WTC11 (cell line): ENCODE results near the gene ERICH6B. TPM values are rescaled to one million over a fixed set of nuclear protein-coding genes. Genes with fewer than 3 reads are reported as not detected.

Experiments used
- ATAC-seq: fragments of 200-7000 bp; cut with Tn5 transposase; 2 replicates; pipeline ENCODE4 v1.10.0; 2021; ENCODE audit warnings: mild to moderate bottlenecking, moderate library complexity
- CTCF ChIA-PET: fragments of 300-600 bp; sonication (Branson Sonifier 250); formaldehyde crosslinking; loops from one replicate; lab custom pipeline; 2021; ENCODE audit warnings: antibody characterized with exemption; lab: Charles Lee
- POLR2A ChIA-PET: fragments of 350-600 bp; sonication (Branson Sonifier 250); formaldehyde crosslinking; loops from one replicate; lab custom pipeline; 2021; ENCODE audit warnings: antibody characterized with exemption; lab: Charles Lee
- DNase-seq: peaks from one replicate; pipeline ENCODE4 v3.0.0; 2021; ENCODE audit warnings: low spot score
- H3K27ac Mint-ChIP-seq: 2 replicates; pipeline ENCODE4 v1.8.0; 2021; ENCODE audit warnings: mixed read lengths
- H3K27me3 Mint-ChIP-seq: 2 replicates; pipeline ENCODE4 v1.8.0; 2021; ENCODE audit warnings: low read depth, mild to moderate bottlenecking, moderate library complexity, mixed read lengths
- H3K36me3 Mint-ChIP-seq: 2 replicates; pipeline ENCODE4 v1.8.0; 2021; ENCODE audit warnings: mixed read lengths
- H3K4me1 Mint-ChIP-seq: 2 replicates; pipeline ENCODE4 v1.8.0; 2022; ENCODE audit warnings: mixed read lengths
- H3K4me3 Mint-ChIP-seq: 2 replicates; pipeline ENCODE4 v1.8.0; 2021; ENCODE audit warnings: mild to moderate bottlenecking, moderate library complexity, mixed read lengths
- H3K9me3 Mint-ChIP-seq: 2 replicates; pipeline ENCODE4 v1.8.0; 2021; ENCODE audit warnings: mixed read lengths
- CREM ChIP-seq: sonication (generic); formaldehyde crosslinking; IDR thresholded peaks from 2 replicates; pipeline ENCODE4 v1.8.1; 2022; ENCODE audit warnings: mild to moderate bottlenecking, missing genetic modification reagents, moderate library complexity
- FOXK1 ChIP-seq: sonication (generic); formaldehyde crosslinking; IDR thresholded peaks from 2 replicates; pipeline ENCODE4 v1.8.0; 2022; ENCODE audit warnings: mild to moderate bottlenecking, moderate library complexity, missing genetic modification reagents
- FOXP1 ChIP-seq: sonication (generic); formaldehyde crosslinking; IDR thresholded peaks from 2 replicates; pipeline ENCODE4 v1.8.0; 2022; ENCODE audit warnings: missing genetic modification reagents, mild to moderate bottlenecking, moderate library complexity, borderline replicate concordance
- KAT7 ChIP-seq: sonication (generic); formaldehyde crosslinking; IDR thresholded peaks from 2 replicates; pipeline ENCODE4 v1.8.1; 2023; ENCODE audit warnings: missing genetic modification reagents, mild to moderate bottlenecking, borderline replicate concordance
- MYBL2 ChIP-seq: sonication (generic); formaldehyde crosslinking; IDR thresholded peaks from 2 replicates; pipeline ENCODE4 v1.8.1; 2023; ENCODE audit warnings: mild to moderate bottlenecking, moderate library complexity, missing genetic modification reagents
- NFATC4 ChIP-seq: fragments of 250-450 bp; sonication (Bioruptor Pico); IDR thresholded peaks from 2 replicates; pipeline ENCODE4 v1.9.0; 2021; ENCODE audit warnings: mild to moderate bottlenecking
- NR1H2 ChIP-seq: sonication (generic); formaldehyde crosslinking; IDR thresholded peaks from 2 replicates; pipeline ENCODE4 v1.9.0; 2021; ENCODE audit warnings: mild to moderate bottlenecking, moderate library complexity, missing genetic modification reagents
- NR2C2 ChIP-seq: sonication (generic); formaldehyde crosslinking; IDR thresholded peaks from 2 replicates; pipeline ENCODE4 v1.8.0; 2022; ENCODE audit warnings: mild to moderate bottlenecking, missing genetic modification reagents
- NR3C1 ChIP-seq: sonication (generic); formaldehyde crosslinking; conservative IDR thresholded peaks from 2 replicates; pipeline ENCODE4 v1.8.1; 2023; ENCODE audit warnings: low read depth, mild to moderate bottlenecking, missing genetic modification reagents
- TCF7 ChIP-seq: sonication (generic); formaldehyde crosslinking; IDR thresholded peaks from 2 replicates; pipeline ENCODE4 v1.8.0; 2022; ENCODE audit warnings: mild to moderate bottlenecking, low read depth, missing genetic modification reagents, moderate library complexity
- ZBTB21 ChIP-seq: sonication (generic); formaldehyde crosslinking; IDR thresholded peaks from 2 replicates; pipeline ENCODE4 v1.8.1; 2023; ENCODE audit warnings: mild to moderate bottlenecking, missing genetic modification reagents, borderline replicate concordance
- ZNF121 ChIP-seq: sonication (generic); formaldehyde crosslinking; IDR thresholded peaks from 2 replicates; pipeline ENCODE4 v1.8.0; 2023; ENCODE audit warnings: missing genetic modification reagents
- ZNF263 ChIP-seq: sonication (generic); formaldehyde crosslinking; IDR thresholded peaks from 2 replicates; pipeline ENCODE4 v1.8.1; 2022; ENCODE audit warnings: low read depth, mild to moderate bottlenecking, moderate library complexity, missing genetic modification reagents
- total RNA-seq: library from RNA; stranded (reverse); gene quantifications from 3 replicates; pipeline ENCODE4 v1.2.3, GENCODE V29; 2021
- TF ChIP-seq, protein P1 (sequence below): fragments of 200-600 bp; IDR thresholded peaks from 2 replicates; pipeline ENCODE4 v1.8.0; 2022; ENCODE audit warnings: antibody characterized with exemption
- TF ChIP-seq, protein P2 (sequence below): sonication (generic); formaldehyde crosslinking; IDR thresholded peaks from 2 replicates; pipeline ENCODE4 v1.8.0; 2022; ENCODE audit warnings: mild to moderate bottlenecking, missing genetic modification reagents
- TF ChIP-seq, protein P3 (sequence below): sonication (generic); formaldehyde crosslinking; IDR thresholded peaks from 2 replicates; pipeline ENCODE4 v1.8.1; 2023; ENCODE audit warnings: mild to moderate bottlenecking, missing genetic modification reagents, moderate library complexity
- TF ChIP-seq, protein P4 (sequence below): sonication (generic); formaldehyde crosslinking; conservative IDR thresholded peaks from 2 replicates; pipeline ENCODE4 v1.8.1; 2022; ENCODE audit warnings: mild to moderate bottlenecking, missing genetic modification reagents
- TF ChIP-seq, protein P5 (sequence below): fragments of 250-450 bp; sonication (Bioruptor Pico); IDR thresholded peaks from 2 replicates; pipeline ENCODE4 v1.9.0; 2021; ENCODE audit warnings: mild to moderate bottlenecking
- TF ChIP-seq, protein P6 (sequence below): fragments of 250-450 bp; sonication (Bioruptor Pico); IDR thresholded peaks from 2 replicates; pipeline ENCODE4 v1.9.0; 2021; ENCODE audit warnings: moderate library complexity, mild to moderate bottlenecking, inconsistent platforms, borderline replicate concordance
- TF ChIP-seq, protein P7 (sequence below): fragments of 250-450 bp; sonication (Bioruptor Pico); IDR thresholded peaks from 2 replicates; pipeline ENCODE4 v1.9.0; 2021; ENCODE audit warnings: mild to moderate bottlenecking

Gene ERICH6B
- total RNA-seq, 1 experiment from 2014 or later = not detected

DNA sequence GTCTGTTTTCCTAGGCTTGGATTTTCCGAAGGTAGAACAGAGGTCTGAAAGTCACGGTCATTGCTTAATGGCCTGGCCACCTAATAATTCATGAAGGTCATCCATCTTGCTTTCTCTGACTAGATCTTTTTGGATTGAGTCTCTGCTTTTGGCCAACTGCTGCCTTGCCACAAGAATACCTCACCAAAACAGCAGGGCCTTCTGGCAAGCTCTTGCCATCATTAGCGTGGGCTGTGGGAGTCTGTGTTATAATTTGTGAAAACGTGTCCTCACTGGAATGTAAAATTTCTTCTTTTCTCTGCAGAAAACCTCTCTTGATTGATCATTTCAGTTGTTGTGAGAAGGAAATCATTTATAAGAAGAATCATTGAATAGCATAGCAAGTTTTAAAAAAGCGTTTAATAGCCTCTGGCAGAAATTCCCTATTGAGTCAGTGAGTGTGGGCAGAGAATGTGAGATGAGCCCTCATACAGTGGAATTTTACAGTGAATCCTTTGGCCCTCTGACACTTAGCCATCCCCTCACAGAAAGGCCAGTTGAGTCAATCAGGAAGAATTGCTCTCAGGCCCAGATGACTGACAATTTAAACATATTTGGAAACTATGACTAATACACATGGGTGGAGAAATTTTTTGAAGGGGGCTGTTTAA is 43.2 kb upstream of the ERICH6B start:
- ChIA-PET POLR2A (no interaction called here), CTCF (no interaction called here)
- Mint-ChIP-seq H3K27me3 (peaks cover 4% of the 10 kb centered on the region), H3K36me3 (peaks cover 2% of the 10 kb centered on the region; the same call in 1 of the 2 replicates), H3K9me3 (peaks cover 19% of the 10 kb centered on the region), H3K4me1 (0 out of 2 replicates have a peak, but pooled peaks cover 3% of the 10 kb centered on the region), H3K4me3 (no peak overlapping the region), H3K27ac (no peak overlapping the region)
- no peak for DNase-seq
- TF ChIP-seq NFATC4 (CRISPR knock-in tag) = no peak
- no peak for ATAC-seq

DNA sequence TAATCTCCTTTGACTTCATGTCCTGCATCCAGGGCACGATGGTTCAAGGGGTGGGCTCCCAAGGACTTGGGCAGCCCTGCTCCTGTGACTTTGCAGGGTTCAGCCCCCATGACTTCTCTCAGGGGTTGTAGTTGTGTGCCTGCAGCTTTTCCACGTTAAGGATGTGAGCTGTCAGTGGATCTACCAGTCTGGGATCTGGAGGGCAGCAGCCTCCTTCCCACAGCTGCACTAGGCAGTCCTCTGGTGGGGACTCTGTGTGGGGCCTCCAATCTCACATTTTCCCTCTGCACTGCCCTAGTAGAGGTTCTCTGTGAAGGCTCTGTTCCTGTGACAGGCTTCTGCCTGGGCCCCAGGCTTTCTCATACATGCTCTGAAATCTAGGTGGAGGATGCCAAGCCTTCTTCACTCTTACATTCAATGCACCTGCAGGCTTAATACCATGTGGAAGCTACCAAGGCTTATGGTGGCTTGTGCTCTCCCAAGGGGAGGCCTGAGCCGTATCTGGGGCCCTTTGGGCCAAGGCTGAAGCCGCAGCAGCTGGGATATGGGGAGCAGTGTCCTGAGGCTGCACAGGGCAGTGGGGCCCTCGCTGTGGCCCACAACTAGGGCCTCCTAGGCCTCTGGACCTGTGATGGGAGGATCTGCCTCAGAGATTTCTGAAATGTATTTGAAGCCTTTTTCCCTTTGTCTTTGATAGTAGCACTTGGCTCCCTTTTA is 39.3 kb upstream of the ERICH6B start:
- Mint-ChIP-seq H3K36me3 (no peaks in the 10 kb centered on the region), H3K9me3 (peaks cover 23% of the 10 kb centered on the region), H3K27me3 (no peaks in the 10 kb centered on the region), H3K27ac (no peak overlapping the region), H3K4me1 (no peaks in the 10 kb centered on the region), H3K4me3 (no peak overlapping the region)
- no peak for TF ChIP-seq NR2C2 (CRISPR knock-in tag)
- no peak for TF ChIP-seq KAT7
- no peak for TF ChIP-seq ZNF263 (CRISPR knock-in tag)
- no peak for TF ChIP-seq MYBL2 (CRISPR knock-in tag)
- TF ChIP-seq, protein P1, sequence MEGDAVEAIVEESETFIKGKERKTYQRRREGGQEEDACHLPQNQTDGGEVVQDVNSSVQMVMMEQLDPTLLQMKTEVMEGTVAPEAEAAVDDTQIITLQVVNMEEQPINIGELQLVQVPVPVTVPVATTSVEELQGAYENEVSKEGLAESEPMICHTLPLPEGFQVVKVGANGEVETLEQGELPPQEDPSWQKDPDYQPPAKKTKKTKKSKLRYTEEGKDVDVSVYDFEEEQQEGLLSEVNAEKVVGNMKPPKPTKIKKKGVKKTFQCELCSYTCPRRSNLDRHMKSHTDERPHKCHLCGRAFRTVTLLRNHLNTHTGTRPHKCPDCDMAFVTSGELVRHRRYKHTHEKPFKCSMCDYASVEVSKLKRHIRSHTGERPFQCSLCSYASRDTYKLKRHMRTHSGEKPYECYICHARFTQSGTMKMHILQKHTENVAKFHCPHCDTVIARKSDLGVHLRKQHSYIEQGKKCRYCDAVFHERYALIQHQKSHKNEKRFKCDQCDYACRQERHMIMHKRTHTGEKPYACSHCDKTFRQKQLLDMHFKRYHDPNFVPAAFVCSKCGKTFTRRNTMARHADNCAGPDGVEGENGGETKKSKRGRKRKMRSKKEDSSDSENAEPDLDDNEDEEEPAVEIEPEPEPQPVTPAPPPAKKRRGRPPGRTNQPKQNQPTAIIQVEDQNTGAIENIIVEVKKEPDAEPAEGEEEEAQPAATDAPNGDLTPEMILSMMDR = no peak
- TF ChIP-seq ZBTB21 = no peak
- TF ChIP-seq, protein P2, sequence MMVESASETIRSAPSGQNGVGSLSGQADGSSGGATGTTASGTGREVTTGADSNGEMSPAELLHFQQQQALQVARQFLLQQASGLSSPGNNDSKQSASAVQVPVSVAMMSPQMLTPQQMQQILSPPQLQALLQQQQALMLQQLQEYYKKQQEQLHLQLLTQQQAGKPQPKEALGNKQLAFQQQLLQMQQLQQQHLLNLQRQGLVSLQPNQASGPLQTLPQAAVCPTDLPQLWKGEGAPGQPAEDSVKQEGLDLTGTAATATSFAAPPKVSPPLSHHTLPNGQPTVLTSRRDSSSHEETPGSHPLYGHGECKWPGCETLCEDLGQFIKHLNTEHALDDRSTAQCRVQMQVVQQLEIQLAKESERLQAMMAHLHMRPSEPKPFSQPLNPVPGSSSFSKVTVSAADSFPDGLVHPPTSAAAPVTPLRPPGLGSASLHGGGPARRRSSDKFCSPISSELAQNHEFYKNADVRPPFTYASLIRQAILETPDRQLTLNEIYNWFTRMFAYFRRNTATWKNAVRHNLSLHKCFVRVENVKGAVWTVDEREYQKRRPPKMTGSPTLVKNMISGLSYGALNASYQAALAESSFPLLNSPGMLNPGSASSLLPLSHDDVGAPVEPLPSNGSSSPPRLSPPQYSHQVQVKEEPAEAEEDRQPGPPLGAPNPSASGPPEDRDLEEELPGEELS (CRISPR knock-in tag) = no peak
- TF ChIP-seq, protein P3, sequence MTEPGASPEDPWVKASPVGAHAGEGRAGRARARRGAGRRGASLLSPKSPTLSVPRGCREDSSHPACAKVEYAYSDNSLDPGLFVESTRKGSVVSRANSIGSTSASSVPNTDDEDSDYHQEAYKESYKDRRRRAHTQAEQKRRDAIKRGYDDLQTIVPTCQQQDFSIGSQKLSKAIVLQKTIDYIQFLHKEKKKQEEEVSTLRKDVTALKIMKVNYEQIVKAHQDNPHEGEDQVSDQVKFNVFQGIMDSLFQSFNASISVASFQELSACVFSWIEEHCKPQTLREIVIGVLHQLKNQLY (CRISPR knock-in tag) = no peak
- no peak for TF ChIP-seq FOXK1 (CRISPR knock-in tag)
- no peak for TF ChIP-seq FOXP1 (CRISPR knock-in tag)
- no peak for TF ChIP-seq NR3C1 (CRISPR knock-in tag)
- TF ChIP-seq TCF7 (CRISPR knock-in tag) = no peak
- no peak for TF ChIP-seq ZNF121 (CRISPR knock-in tag)
- TF ChIP-seq CREM (CRISPR knock-in tag) = no peak
- TF ChIP-seq, protein P4, sequence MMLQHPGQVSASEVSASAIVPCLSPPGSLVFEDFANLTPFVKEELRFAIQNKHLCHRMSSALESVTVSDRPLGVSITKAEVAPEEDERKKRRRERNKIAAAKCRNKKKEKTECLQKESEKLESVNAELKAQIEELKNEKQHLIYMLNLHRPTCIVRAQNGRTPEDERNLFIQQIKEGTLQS (CRISPR knock-in tag) = no peak
- TF ChIP-seq, protein P5, sequence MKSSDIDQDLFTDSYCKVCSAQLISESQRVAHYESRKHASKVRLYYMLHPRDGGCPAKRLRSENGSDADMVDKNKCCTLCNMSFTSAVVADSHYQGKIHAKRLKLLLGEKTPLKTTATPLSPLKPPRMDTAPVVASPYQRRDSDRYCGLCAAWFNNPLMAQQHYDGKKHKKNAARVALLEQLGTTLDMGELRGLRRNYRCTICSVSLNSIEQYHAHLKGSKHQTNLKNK (CRISPR knock-in tag) = no peak
- TF ChIP-seq, protein P6, sequence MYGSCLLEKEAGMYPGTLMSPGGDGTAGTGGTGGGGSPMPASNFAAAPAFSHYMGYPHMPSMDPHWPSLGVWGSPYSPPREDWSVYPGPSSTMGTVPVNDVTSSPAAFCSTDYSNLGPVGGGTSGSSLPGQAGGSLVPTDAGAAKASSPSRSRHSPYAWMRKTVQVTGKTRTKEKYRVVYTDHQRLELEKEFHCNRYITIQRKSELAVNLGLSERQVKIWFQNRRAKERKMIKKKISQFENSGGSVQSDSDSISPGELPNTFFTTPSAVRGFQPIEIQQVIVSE (CRISPR knock-in tag) = no peak
- TF ChIP-seq, protein P7, sequence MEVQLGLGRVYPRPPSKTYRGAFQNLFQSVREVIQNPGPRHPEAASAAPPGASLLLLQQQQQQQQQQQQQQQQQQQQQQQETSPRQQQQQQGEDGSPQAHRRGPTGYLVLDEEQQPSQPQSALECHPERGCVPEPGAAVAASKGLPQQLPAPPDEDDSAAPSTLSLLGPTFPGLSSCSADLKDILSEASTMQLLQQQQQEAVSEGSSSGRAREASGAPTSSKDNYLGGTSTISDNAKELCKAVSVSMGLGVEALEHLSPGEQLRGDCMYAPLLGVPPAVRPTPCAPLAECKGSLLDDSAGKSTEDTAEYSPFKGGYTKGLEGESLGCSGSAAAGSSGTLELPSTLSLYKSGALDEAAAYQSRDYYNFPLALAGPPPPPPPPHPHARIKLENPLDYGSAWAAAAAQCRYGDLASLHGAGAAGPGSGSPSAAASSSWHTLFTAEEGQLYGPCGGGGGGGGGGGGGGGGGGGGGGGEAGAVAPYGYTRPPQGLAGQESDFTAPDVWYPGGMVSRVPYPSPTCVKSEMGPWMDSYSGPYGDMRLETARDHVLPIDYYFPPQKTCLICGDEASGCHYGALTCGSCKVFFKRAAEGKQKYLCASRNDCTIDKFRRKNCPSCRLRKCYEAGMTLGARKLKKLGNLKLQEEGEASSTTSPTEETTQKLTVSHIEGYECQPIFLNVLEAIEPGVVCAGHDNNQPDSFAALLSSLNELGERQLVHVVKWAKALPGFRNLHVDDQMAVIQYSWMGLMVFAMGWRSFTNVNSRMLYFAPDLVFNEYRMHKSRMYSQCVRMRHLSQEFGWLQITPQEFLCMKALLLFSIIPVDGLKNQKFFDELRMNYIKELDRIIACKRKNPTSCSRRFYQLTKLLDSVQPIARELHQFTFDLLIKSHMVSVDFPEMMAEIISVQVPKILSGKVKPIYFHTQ (CRISPR knock-in tag) = no peak
- TF ChIP-seq NR1H2 = no peak
- no peak for DNase-seq
- ChIA-PET POLR2A (no interaction called here), CTCF (no interaction called here)
- ATAC-seq = no peak
